AG04449 (cell line): ENCODE results near the gene DMRT1.

Experiments
- CTCF ChIA-PET: fragments of 350-600 bp; formaldehyde crosslinking; extraction: SDS; loops from one replicate; lab custom pipeline; 2021; ENCODE audit warnings: antibody characterized with exemption; lab: Yijun Ruan, JAX
- POLR2A ChIA-PET: fragments of 400-600, 350-600 bp; formaldehyde crosslinking; extraction: SDS; loops from one replicate; lab custom pipeline; 2020; ENCODE audit warnings: antibody characterized with exemption, inconsistent platforms; lab: Yijun Ruan, JAX
- DNase-seq: peaks from one replicate; pipeline ENCODE4 v3.0.0-alpha.2; 2010; ENCODE audit warnings: low read depth, low spot score
- H3K4me3 ChIP-seq: 2 replicates; pipeline ENCODE4 v1.5.1; 2011; ENCODE audit warnings: low read depth, mild to moderate bottlenecking, control low read depth, low read length
- CTCF ChIP-seq: IDR thresholded peaks from one replicate; pipeline ENCODE4 v1.5.1; 2011; ENCODE audit warnings: mild to moderate bottlenecking, moderate library complexity, low read length, control low read depth, inconsistent platforms; ENCODE audit not compliant: insufficient read depth; ENCODE audit errors: missing control alignments

The DMRT1 gene

GRCh38 chr9:841371-842209 is at the start of gene DMRT1:
DMRT1 (plus strand) TSS chr9:841697; CDS start chr9:841839, 142 bp downstream.
- CTCF ChIA-PET, result no interaction called here

DNA sequence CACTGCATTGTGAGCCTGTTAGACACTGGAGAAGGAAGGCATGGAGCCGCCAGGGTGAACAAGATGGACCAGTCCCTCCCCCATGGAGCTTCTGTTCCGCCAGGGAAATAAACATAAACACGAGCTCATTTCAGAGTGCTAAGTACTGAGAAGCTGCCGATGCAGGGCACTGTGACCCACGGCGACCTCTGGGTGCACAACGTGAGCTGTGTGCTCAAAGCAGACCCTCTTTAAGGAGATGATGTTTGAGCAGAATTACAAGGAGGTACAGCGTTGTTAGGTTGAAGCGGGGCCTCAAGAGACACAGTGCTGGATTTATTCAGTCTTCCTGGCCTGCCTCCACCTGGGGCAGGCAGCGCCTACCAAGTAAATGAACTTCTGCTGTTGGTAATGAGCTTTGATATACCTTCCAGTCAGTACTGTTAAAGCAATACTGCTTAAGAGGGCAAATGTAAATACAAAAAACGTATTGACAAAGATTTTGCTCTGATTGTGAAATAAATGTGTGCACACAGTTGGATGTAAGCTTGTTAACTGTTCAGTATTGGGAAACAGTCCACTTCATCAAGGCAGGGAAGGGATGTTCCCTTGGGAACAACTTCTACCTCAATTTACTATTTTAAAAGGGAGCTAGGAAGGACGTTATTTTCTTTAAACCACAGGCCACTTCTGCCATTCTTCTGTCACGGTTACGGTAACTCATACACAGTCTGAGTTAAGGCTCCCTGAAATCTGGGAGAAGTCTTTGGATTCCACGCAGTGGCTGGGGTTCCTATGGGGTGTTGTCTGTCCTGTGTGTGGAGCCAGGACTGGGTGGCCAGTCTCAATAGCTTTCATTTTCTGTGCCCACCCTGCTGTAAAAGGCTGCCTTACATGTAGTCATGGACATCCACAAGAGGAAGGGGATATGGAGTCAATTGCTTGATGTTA is 48.9 kb upstream of the DMRT1 start:
- POLR2A ChIA-PET, result no interaction called here
- CTCF ChIA-PET, result interaction anchor here (0.6 to 1.6 kb wide), 5 partner anchors 8 to 213 kb away, joined by 3 to 7 read pairs (median 3); no protein-coding TSS in a partner anchor
- DNase-seq, result no peak
- H3K4me3 ChIP-seq, result no peak overlapping the region
- TF ChIP-seq CTCF, result no peak

More at GRCh38 chr9:841371-842209, at the start of gene DMRT1:
- no peak for DNase-seq
- no peak for TF ChIP-seq CTCF
- H3K4me3 ChIP-seq, result no peak within 1 kb of the TSS
- POLR2A ChIA-PET, result no interaction called here

DNA sequence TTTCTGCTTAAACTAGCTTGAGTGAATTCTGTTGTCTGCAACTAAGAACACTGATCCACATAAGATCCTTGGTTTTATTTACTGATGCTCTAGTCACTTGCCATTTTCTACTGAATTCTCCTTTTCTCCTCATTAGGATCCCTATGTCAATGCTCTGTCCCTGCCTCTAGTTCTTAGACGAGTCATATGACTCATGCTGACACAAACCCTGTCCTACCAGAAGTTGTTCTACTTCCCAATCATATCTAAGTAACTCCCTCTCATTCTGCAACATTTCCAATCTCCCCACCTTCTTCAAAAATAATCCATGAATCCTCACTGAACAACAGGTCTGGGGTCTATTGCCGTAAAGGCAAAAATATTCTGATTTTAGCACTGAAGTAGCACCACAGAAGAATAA is 47.1 kb upstream of the DMRT1 start:
- CTCF ChIA-PET, result no interaction called here
- no peak for TF ChIP-seq CTCF
- H3K4me3 ChIP-seq, result no peak overlapping the region
- POLR2A ChIA-PET, result no interaction called here
- DNase-seq, result no peak

DNA sequence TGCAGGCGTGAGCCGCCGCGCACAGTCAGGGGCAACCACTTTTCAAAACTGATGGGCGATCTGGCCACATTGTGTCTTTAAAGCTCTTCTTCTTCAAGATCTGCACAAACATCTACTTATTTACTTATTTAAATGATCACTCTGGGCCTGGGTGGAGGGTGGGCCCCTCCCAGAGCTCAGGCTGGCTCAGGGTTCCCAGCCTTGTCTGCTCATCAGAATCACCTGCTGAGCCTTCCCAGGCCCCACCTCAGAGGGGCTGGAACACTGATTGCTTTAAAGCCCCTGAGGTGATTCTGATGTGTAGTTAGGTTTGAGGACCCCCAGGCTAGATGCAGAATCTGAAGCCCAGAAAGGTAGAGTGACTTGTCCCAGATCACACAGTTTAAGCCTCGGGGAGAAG is 45.6 kb upstream of the DMRT1 start:
- ChIA-PET CTCF (no interaction called here), POLR2A (no interaction called here)
- no peak overlapping the region for H3K4me3 ChIP-seq
- no peak for DNase-seq
- TF ChIP-seq CTCF, result no peak

- no peak for TF ChIP-seq CTCF
- DNase-seq, result no peak
- ChIA-PET POLR2A (interaction anchor here (1.0 kb wide), 1 partner anchor 109 kb away, joined by 3 read pairs; no protein-coding TSS in a partner anchor), CTCF (interaction anchor here (0.8 to 2.1 kb wide), 7 partner anchors 8 to 188 kb away, joined by 3 to 8 read pairs (median 3); no protein-coding TSS in a partner anchor)
- no peak overlapping the region for H3K4me3 ChIP-seq
Observed at GRCh38 chr9:800591-801150, 40.8 kb upstream of the DMRT1 start.
